Epithelial cell of proximal tubule (primary cell): ENCODE results near the gene CCDC124. TPM values are rescaled to one million over a fixed set of nuclear protein-coding genes. Genes with fewer than 3 reads are reported as not detected.
A peak's percentile ranks its signal among the peaks of the same experiment; 100 is the strongest.

ENCODE experiments used
- DNase-seq: peaks from one replicate; pipeline ENCODE4 v3.0.0-alpha.2; 2011; ENCODE audit warnings: low read depth
- H3K4me3 ChIP-seq: 2 replicates; pipeline ENCODE4 v1.5.1; 2011; ENCODE audit warnings: low read depth, mild to moderate bottlenecking, low read length
- total RNA-seq: library from RNA; depleted of rRNA; stranded (reverse); fragments of >200 nt; gene quantifications from 2 replicates; pipeline ENCODE4 v1.2.3, GENCODE V29; 2015
- TF ChIP-seq, protein P1 (sequence below): conservative IDR thresholded peaks from 2 replicates; pipeline ENCODE4 v1.5.1; 2012; ENCODE audit warnings: low read depth, mild to moderate bottlenecking, low read length

Gene CCDC124
- total RNA-seq, 1 donor from 2014 or later: 68.4 TPM

DNA sequence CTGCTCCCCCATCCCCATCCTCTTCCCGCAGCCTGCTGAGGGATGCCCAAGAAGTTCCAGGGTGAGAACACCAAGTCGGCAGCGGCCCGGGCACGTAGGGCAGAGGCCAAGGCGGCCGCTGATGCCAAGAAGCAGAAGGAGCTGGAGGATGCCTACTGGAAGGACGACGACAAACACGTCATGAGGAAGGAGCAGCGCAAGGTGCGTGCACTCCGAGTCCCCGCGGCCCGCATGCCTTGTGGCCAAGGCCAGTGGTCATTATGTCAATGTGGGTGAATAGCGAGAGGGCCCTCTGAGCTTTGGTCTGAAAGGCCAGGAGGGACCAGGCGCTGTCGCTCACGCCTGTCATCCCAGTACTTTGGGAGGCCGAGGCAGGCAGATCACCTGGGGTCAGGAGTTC is 3.6 kb downstream of the CCDC124 start:
- TF ChIP-seq, protein P1, sequence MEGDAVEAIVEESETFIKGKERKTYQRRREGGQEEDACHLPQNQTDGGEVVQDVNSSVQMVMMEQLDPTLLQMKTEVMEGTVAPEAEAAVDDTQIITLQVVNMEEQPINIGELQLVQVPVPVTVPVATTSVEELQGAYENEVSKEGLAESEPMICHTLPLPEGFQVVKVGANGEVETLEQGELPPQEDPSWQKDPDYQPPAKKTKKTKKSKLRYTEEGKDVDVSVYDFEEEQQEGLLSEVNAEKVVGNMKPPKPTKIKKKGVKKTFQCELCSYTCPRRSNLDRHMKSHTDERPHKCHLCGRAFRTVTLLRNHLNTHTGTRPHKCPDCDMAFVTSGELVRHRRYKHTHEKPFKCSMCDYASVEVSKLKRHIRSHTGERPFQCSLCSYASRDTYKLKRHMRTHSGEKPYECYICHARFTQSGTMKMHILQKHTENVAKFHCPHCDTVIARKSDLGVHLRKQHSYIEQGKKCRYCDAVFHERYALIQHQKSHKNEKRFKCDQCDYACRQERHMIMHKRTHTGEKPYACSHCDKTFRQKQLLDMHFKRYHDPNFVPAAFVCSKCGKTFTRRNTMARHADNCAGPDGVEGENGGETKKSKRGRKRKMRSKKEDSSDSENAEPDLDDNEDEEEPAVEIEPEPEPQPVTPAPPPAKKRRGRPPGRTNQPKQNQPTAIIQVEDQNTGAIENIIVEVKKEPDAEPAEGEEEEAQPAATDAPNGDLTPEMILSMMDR: no peak
- H3K4me3 ChIP-seq: no peak overlapping the region
- no peak for DNase-seq

DNA sequence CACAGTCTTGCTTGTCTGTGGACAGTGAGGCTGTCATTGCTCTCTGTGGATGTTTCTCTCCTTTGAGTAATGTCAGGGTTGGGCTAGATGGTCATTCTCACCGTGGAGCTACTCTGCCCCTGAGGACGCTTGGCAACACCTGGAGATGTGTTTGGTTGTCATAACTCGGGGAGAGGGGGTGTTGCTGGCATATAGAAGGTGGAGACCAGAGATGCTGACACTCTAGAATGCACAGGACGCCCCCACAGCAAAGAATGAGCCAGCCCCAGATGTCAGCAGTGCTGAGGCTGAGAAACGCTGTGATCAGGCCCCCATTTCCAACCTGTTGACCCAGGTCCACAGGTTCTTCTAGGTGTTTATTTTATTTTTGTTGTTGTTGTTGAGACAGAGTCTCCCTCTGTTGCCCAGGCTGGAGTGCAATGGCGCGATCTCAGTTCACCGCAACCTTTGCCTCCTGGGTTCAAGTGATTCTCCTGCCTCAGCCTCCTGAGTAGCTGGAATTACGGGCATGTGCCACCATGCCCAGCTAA is 4.6 kb downstream of the CCDC124 start:
- no peak overlapping the region for H3K4me3 ChIP-seq
- TF ChIP-seq, protein P1: no peak
- DNase-seq: no peak

DNA sequence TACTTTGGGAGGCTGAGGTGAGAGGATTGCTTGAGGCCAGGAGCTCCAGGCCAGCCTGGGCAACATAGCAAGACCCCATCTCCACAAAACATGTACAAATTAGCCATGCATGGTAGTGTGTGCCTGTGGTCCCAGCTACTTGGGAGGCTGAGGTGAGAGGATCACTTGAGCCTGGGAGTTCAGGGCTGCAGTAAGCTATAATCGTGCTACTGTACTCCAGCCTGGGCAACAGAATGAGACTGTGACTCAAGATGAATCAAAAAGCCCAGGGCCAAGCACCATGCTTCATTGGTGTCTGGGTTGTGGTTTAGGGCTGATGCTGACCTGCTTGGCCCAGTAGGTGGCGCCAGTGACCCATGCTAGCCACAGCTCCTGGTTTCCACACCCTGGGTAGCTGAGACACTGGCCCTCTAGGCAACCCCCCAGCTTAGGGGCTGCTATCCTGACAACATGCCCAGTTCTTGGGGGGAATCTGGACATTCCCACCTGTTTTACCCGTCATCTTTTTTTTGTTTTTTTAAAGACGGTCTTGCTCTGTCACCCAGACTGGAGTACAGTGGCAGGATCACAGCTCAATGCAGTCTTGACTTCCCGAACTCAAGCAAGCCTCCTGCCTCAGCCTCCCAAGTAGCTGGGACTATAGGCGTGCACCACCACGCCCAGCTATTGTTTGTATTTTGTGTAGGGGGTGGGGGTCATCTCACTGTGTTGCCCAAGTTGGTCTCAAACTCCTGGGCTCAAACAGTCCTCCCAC is 5.5 kb downstream of the CCDC124 start:
- no peak overlapping the region for H3K4me3 ChIP-seq
- DNase-seq: peak; percentile 52
- TF ChIP-seq, protein P1: peak; percentile 95

DNA sequence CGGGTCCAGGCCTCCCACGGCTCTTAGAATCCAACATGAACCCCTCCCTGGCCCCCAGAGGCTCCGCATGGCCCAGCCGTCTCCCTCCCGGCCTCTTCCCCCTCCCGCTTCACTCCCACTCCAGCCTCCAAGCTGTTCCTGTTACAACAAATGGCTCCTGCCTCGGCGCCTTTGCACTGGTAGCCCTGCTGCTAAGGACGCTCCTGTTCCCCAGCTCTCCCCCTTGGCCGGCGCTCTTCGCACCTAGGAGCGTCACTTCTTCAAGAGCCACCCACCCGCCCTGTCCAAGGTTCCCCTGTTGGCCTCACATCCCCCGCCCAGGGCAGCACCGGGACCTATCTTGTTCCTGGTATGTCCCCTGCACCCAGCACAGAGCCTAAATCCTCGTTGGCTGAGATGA is 9.4 kb downstream of the CCDC124 start:
- H3K4me3 ChIP-seq: no peak overlapping the region
- no peak for DNase-seq
- TF ChIP-seq, protein P1: no peak

DNA sequence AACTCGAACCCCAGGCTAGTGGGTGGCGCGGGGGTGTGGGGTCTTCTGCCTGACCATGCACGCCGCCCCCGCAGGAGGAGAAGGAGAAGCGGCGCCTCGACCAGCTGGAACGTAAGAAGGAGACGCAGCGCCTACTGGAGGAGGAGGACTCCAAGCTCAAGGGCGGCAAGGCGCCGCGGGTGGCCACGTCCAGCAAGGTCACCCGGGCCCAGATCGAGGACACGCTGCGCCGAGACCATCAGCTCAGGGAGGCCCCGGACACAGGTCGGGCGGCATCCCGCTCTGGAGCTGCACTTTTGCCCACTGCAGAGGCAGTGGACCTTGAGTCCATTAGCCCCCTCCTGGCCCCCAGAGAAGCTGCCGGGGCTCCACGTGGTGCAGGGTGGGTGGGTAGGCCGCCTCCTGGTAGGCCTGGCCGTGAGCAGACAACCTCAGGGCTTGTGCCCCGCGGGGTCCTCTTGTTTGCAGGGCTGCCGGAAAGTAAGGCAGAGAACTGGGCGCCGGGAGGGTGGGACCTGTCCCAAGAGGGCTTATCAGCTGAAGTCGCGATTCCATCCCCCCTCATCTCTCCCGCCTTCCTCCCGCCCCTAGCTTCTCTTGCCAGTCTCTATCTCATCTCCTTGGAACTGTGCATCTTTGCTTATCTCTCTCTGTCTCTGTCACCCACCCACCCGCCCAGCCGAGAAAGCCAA is 9.9 kb downstream of the CCDC124 start:
- no peak overlapping the region for H3K4me3 ChIP-seq
- no peak for DNase-seq
- TF ChIP-seq, protein P1: no peak

DNA sequence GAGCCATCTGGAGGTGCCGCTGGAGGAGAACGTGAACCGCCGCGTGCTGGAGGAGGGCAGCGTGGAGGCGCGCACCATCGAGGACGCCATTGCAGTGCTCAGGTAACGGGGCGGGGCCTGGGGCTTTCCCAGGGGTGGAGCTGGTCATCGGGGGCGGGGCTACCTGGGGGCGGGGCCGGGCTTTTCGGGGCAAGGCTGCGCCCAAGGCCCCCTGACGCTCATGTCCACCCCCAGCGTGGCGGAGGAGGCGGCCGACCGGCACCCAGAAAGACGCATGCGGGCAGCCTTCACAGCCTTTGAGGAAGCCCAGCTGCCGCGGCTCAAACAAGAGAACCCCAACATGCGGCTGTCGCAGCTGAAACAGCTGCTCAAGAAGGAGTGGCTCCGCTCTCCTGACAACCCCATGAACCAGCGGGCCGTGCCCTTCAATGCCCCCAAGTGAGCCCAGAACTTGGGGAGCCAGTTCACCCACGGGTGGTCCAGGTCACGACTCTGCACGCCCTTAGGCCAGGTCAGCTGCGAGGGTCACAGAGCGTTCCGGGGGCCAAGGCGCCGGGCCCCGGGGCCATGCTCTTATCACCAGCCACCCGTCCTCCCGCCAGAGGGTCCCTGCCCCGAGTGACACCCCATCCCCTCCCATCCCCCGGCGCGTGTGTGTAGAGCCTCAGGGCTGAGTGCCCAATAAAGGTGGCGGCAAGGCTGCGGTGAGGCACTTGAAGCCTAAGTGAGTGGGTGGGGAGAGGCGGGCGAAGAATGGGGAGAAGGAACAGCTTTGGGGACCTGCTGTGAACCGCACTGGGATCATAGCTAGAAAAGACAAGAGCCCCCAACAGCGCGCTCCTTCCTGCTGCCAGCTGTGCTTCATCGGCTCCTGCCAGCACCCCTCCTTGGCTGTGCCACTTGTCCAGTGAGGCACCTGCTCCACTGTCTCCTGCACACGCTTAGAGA is 10.7 kb downstream of the CCDC124 start:
- H3K4me3 ChIP-seq: no peak overlapping the region
- TF ChIP-seq, protein P1: no peak

More for the DNA sequence above, 10.7 kb downstream of the CCDC124 start:
- no peak for DNase-seq
